Ovary (tissue), 3 donors: ENCODE measurements around the gene ENTPD2.

ENCODE experiments used
- EP300 ChIP-seq: sonication (generic); formaldehyde crosslinking; IDR thresholded peaks from one replicate; pipeline ENCODE4 v1.6.1; 2017; ENCODE audit warnings: antibody characterized with exemption
- POLR2A ChIP-seq: fragments of 450-650 bp; IDR thresholded peaks from one replicate; pipeline ENCODE4 v1.6.1; 2017; ENCODE audit warnings: antibody characterized with exemption, mild to moderate bottlenecking, moderate library complexity
- TF ChIP-seq, protein P1 (sequence below), 3 donors: fragments of 450-650 bp in 2 of 3; fragments of 200-600 bp in 1 of 3; IDR thresholded peaks; one replicate each; pipeline versions ENCODE4 v1.5.1 to v1.8.0; 2016 to 2022; ENCODE audit warnings: antibody characterized with exemption in 3 of 3, mild to moderate bottlenecking in 1 of 3
- donor health status: DM: no; HTN: no; CAD: no.

DNA sequence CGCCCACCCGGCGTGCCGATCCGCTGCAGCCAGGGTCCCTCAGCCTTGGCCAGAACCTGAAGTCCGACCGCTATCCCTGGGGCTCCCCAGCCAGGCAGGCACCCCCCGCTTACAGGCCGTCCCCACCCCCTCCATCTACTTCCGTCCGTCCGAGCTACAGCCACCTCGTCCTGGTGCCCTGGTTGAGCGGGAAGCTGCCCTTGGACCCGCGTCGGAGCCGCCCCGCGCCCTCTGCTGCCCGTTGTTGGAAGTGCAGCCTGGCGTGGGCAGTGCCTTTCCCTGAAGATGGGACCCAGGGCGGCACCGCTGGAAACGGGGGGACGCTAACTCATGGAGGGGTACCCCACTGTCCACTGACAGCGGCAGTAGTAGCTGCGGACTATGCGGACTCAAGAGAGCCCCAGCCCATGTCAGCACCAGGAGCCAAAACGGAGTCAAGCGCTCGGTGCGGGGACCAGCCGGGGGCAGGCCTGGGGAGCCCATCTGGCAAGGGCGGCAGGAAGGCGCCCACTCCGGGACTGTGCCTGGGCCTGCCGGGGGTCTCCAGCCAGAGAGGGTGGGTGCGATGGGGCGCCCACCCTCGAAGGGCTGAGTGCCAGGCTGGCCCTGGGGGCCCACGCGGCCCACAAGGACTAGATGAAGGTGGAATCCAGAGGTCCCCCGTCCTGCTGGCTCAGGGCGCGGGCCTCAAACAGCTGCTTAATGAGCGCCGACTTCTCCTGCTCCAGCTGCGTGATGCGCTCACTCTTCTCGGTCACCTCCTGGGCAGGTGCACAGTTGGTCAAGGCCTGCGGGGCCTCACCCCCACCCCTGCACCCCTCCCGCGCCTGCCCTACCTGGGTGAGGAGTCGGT lies 10.4 kb upstream of the ENTPD2 start:
- TF ChIP-seq EP300 (no peak), POLR2A (no peak)
- TF ChIP-seq, protein P1, sequence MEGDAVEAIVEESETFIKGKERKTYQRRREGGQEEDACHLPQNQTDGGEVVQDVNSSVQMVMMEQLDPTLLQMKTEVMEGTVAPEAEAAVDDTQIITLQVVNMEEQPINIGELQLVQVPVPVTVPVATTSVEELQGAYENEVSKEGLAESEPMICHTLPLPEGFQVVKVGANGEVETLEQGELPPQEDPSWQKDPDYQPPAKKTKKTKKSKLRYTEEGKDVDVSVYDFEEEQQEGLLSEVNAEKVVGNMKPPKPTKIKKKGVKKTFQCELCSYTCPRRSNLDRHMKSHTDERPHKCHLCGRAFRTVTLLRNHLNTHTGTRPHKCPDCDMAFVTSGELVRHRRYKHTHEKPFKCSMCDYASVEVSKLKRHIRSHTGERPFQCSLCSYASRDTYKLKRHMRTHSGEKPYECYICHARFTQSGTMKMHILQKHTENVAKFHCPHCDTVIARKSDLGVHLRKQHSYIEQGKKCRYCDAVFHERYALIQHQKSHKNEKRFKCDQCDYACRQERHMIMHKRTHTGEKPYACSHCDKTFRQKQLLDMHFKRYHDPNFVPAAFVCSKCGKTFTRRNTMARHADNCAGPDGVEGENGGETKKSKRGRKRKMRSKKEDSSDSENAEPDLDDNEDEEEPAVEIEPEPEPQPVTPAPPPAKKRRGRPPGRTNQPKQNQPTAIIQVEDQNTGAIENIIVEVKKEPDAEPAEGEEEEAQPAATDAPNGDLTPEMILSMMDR (IDR thresholded peaks at IDR 0.05) = peak; percentile 77 to 95 (median 94)
